Activated naive CD4-positive, alpha-beta T cell treated with anti-CD3 and anti-CD28 coated beads, Interleukin-2, amount 10 ng/mL, durations not matched to agents 7 days and 5 days (primary cell): ENCODE results near the gene LDLRAD3.

Experiments
- CTCF ChIA-PET: fragments of 350-600 bp; sonication (Branson Sonifier 250); formaldehyde crosslinking; loops from one replicate; lab custom pipeline; 2021; ENCODE audit warnings: antibody characterized with exemption; lab: Charles Lee
- DNase-seq: peaks from one replicate; pipeline ENCODE4 v3.0.0-alpha.2; 2020
- H3K27ac Mint-ChIP-seq: one replicate; pipeline ENCODE4 v1.8.0; 2021; ENCODE audit warnings: mild to moderate bottlenecking, moderate library complexity, mixed read lengths
- H3K27me3 Mint-ChIP-seq: one replicate; pipeline ENCODE4 v1.8.0; 2021; ENCODE audit warnings: mild to moderate bottlenecking, mixed read lengths
- H3K36me3 Mint-ChIP-seq: one replicate; pipeline ENCODE4 v1.8.0; 2021; ENCODE audit warnings: mixed read lengths
- H3K4me1 Mint-ChIP-seq: one replicate; pipeline ENCODE4 v1.8.0; 2021; ENCODE audit warnings: mixed read lengths
- H3K4me3 Mint-ChIP-seq: one replicate; pipeline ENCODE4 v1.8.0; 2021; ENCODE audit warnings: mild to moderate bottlenecking, moderate library complexity, mixed read lengths
- H3K9me3 Mint-ChIP-seq: one replicate; pipeline ENCODE4 v1.8.0; 2021; ENCODE audit warnings: mixed read lengths

Gene LDLRAD3

DNA sequence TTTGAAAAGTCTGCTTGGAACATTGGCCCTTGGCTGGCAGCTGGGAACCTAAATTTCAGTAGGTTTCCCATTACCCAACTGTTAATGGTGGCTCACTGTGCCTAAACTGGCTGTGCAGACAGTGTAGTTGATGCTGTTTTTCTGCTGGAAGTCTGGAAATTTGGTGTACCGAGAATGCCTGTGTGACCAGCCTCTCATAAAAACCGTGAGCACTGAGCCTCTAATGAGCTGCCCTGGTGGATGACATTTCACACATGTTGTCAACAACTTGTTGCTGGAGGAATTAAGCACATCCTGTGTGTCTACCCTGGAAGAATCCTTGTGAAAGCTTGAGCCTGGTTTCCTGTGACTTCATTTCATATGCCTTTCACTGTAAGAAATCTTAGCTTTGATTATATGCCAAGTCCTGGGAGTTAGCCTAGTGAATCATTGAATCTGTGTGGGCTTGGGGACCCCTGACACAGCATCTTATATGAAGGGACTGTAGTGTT lies 131.1 kb downstream of the LDLRAD3 start:
- CTCF ChIA-PET, result no interaction called here
- DNase-seq, result no peak
- Mint-ChIP-seq H3K9me3 (no peaks in the 10 kb centered on the region), H3K27me3 (no peaks in the 10 kb centered on the region), H3K27ac (no peak overlapping the region), H3K4me3 (no peak overlapping the region), H3K4me1 (no peaks in the 10 kb centered on the region), H3K36me3 (no peaks in the 10 kb centered on the region)

DNA sequence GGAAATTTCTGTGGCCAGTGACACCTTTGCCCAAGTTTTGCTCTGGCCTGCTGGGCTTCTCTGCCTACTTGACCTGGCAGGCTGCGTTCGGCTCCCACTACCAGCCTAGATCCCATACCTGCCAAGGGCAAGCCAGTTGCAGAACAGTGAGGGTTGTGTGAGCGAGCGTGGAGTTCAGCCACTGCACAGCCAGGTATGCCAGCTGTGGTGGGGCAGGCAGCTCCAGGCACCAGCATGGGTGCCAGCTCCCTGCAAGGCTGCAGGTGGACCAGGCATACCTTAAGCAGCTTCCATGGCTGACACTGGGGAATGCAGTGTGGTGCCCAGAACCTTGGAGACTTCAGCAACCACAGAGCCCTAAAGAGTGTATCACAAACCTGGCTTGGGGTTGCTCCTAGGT lies 133.5 kb downstream of the LDLRAD3 start:
- Mint-ChIP-seq H3K27me3 (no peaks in the 10 kb centered on the region), H3K9me3 (no peaks in the 10 kb centered on the region), H3K4me1 (no peaks in the 10 kb centered on the region), H3K36me3 (no peaks in the 10 kb centered on the region), H3K4me3 (no peak overlapping the region), H3K27ac (no peak overlapping the region)
- DNase-seq, result no peak
- CTCF ChIA-PET, result interaction anchor here (0.6 kb wide), 1 partner anchor 104 kb away, joined by 3 read pairs; no protein-coding TSS in a partner anchor

DNA sequence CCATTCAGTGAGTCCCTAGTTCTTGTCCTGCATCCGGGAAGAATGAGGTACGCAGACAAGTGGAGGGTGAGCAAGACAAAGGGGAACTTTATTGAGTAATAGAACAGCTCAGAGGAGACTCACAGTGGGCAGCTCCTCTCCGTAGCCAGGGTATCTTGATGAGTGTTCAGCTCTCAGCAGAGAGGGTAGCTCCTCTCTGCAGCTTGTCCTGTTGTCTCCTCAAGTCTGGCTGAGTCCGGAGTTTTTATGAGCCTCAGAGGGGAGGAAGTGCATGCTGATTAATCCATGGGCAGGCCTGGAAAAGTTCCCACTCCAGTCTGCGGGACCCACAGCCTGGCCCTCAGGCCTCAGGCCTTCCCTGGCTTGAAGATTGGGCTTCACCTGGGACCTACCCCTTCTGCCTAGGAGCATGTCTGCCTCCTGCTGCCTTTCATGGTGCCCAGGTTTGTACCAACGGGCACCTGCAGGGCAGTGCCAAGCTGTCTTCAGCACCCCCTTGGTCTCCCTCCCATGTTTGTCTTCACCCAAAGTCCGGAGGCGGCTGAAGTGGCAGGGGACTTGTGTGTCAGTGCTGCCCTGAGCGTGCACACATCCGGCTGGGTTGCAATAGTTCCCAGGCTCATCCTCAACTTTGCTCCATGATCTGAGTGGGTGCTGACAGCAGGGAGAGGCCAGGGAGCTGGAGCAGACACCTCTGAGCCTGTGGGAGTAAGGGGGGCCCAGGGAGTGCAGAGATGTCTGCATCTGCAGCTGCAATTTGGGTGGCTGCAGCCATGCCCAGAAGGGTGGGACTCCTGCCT lies 134.2 kb downstream of the LDLRAD3 start:
- Mint-ChIP-seq H3K9me3 (no peaks in the 10 kb centered on the region), H3K27ac (no peak overlapping the region), H3K4me1 (no peaks in the 10 kb centered on the region), H3K27me3 (no peaks in the 10 kb centered on the region), H3K36me3 (no peaks in the 10 kb centered on the region), H3K4me3 (no peak overlapping the region)
- DNase-seq, result no peak
- CTCF ChIA-PET, result no interaction called here

DNA sequence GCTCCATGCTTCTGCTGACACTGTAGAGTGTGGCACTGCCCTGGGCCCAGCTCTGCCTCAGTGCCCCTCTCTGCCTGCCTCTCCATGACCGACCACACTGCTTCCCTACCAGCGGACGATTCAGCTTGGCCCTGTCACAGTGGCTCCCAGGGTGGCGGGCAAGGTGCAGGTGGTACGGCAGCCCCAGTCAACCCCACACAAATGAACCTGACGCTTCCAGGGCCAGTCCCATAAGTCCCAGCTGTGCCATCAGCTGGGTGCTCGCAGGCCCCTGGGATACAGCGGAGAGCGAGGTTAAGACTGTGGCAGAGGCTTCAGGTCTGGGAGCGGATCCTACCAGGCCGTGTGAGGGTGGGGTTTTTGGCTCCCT lies 134.8 kb downstream of the LDLRAD3 start:
- Mint-ChIP-seq H3K4me3 (no peak overlapping the region), H3K27me3 (no peaks in the 10 kb centered on the region), H3K4me1 (no peaks in the 10 kb centered on the region), H3K36me3 (no peaks in the 10 kb centered on the region), H3K9me3 (no peaks in the 10 kb centered on the region), H3K27ac (no peak overlapping the region)
- DNase-seq, result no peak
- CTCF ChIA-PET, result no interaction called here

DNA sequence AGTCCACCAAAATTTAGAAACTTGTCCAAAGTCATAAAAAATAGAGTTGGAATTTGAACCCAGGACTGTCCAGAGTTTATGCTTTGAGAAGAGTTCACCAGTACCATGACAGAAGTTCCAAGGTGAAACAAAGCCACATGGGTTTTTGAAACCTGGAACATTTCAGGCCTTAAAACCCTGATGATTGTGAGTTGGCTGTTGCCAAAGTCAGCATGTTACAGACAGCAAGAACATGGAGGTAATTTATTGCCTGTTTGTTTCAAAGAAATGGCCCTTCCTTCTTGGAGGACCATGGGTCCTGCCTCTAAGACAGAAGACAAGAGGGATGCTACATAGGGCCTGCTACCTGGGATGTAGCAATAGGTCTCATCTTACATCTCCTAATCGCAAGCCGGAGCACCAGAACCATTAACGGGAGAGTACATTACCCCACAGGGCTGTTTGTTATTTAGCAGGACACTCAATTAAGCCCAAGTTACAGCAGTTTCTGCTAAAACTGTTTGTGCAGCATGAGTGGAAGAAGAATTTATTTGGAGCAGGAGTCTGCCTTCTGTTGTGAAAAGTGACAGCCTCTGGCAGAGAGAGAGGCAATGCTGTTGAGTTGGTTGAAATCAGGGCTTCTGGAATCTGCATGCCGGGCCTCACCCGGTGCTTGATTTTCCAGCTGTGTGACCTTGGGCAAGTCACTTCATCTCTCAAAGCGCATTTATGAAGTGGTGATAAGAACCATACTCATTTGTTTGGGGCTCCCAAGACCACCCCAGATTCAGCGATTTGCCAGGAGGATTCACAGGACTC lies 136.2 kb downstream of the LDLRAD3 start:
- Mint-ChIP-seq H3K27ac (no peak overlapping the region), H3K4me3 (no peak overlapping the region), H3K36me3 (no peaks in the 10 kb centered on the region), H3K4me1 (no peaks in the 10 kb centered on the region), H3K27me3 (no peaks in the 10 kb centered on the region), H3K9me3 (no peaks in the 10 kb centered on the region)
- CTCF ChIA-PET, result no interaction called here
- DNase-seq, result no peak

DNA sequence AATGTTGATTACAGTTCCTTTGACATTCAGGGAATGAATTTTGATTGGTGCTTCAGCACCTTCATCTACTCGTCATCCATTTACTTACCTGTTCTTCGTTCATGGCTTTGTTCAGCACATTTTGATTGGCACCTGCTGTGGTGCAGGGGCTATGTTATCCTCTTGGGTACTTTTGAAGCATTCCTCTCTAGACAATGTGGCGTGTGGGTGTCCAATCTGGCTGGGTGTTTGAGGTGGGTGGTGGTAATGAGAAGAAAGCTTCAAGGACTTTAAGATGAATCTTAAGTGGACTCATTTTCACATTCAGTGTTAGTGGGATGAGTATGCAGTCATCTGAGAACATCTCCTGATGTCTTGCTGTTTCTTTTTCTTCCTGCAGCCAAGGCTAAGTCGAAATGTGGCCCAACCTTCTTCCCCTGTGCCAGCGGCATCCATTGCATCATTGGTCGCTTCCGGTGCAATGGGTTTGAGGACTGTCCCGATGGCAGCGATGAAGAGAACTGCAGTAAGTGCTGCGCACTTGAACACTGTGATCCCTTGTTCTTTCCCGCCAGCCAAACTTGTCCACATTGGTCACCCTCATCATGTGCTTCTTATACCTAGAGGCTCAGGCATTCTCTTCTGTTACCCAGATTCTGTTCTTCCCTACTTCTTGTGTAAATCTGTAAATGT lies 137.5 kb downstream of the LDLRAD3 start:
- no peaks in the 10 kb centered on the region for H3K27me3 Mint-ChIP-seq
- no peak for DNase-seq
- no peaks in the 10 kb centered on the region for H3K4me1 Mint-ChIP-seq
- H3K9me3 Mint-ChIP-seq, result no peaks in the 10 kb centered on the region
- CTCF ChIA-PET, result no interaction called here
- no peak overlapping the region for H3K27ac Mint-ChIP-seq
- H3K36me3 Mint-ChIP-seq, result no peaks in the 10 kb centered on the region
- no peak overlapping the region for H3K4me3 Mint-ChIP-seq

DNA sequence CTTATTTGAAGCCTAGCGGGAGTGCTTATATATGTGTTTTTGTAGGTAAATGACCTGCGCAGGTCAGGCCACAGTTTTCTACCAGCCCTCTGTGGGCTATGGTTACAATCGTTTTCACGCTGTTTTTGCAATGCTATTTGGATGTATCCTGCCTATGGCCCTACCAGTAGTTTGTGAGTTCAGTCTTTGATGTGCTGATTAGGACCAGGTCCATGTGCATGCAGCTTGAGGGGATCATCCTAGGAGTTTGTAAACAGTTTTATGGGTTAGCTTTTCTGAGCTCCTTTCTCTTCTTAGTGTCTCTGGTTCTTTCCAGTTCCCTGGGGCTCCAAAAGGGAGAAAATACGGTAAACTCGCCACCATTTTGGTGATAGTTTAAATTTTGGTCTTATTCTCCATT lies 142.5 kb downstream of the LDLRAD3 start:
- no peak for DNase-seq
- no peak overlapping the region for H3K27ac Mint-ChIP-seq
- H3K27me3 Mint-ChIP-seq, result peaks cover 24% of the 10 kb centered on the region
- no peaks in the 10 kb centered on the region for H3K4me1 Mint-ChIP-seq
- CTCF ChIA-PET, result interaction anchor here (0.6 kb wide), 1 partner anchor 686 kb away, joined by 3 read pairs; no protein-coding TSS in a partner anchor
- no peak overlapping the region for H3K4me3 Mint-ChIP-seq
- H3K9me3 Mint-ChIP-seq, result no peaks in the 10 kb centered on the region
- no peaks in the 10 kb centered on the region for H3K36me3 Mint-ChIP-seq

DNA sequence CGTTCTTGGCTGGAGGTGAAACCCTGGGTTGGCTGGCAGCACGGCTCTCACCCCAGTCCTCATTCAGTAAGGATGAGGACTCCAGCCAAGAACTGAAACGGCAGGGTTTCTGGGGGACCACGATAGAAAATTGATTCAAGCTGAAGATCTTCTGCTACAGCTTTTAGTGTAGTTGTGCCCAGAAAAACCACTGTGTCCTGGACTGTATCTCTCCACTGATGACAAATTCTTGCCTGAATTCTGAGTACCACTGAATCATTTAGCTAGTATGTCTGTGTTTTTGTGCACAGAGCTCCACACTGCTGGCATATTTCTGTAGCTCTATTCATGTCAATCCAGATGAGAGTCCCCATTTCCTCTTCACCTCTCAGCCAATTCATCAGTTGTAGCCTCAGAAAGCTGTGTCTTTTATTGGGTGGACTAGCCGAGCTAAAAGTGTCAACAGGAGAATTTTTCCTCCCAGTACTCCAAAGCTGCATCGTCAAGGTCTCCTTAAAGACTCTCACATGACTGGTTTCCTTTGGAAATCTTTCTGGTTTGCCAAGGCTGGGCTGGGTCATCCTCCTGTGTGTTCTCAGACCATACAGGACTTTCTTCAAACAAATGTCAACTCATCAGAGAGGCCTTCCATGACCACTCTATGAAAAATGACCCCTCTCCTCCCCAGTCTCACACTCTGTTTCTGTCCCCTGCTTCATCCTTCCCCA lies 144.6 kb downstream of the LDLRAD3 start:
- no peak for DNase-seq
- H3K4me1 Mint-ChIP-seq, result no peaks in the 10 kb centered on the region
- no peaks in the 10 kb centered on the region for H3K9me3 Mint-ChIP-seq
- peaks cover 37% of the 10 kb centered on the region for H3K27me3 Mint-ChIP-seq
- no peak overlapping the region for H3K4me3 Mint-ChIP-seq
- no peak overlapping the region for H3K27ac Mint-ChIP-seq
- CTCF ChIA-PET, result no interaction called here
- no peaks in the 10 kb centered on the region for H3K36me3 Mint-ChIP-seq

DNA sequence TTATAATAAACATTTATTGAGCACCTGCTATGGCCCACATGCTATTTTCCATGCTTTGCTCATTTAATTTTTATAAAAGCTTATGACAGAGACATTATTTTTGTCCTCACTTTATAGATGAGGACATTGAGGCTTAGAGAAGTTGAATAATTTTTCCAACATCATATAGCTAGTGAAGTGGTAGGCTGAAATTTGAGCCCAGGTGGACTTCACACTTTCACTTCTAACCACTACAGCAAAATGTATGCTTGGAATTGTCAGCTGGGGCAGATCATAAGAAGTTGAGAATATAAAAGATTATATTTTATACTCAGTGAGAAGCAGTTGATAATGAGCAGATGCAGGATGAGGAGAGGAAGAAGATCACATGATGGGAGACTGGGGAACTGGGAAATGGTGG lies 146.1 kb downstream of the LDLRAD3 start:
- no peak for DNase-seq
- CTCF ChIA-PET, result interaction anchor here (0.6 kb wide), 1 partner anchor 46 kb away, joined by 3 read pairs; no protein-coding TSS in a partner anchor
- peaks cover 5% of the 10 kb centered on the region for H3K9me3 Mint-ChIP-seq
- H3K27ac Mint-ChIP-seq, result no peak overlapping the region
- H3K36me3 Mint-ChIP-seq, result no peaks in the 10 kb centered on the region
- H3K4me1 Mint-ChIP-seq, result no peaks in the 10 kb centered on the region
- no peak overlapping the region for H3K4me3 Mint-ChIP-seq
- peaks cover 37% of the 10 kb centered on the region for H3K27me3 Mint-ChIP-seq

DNA sequence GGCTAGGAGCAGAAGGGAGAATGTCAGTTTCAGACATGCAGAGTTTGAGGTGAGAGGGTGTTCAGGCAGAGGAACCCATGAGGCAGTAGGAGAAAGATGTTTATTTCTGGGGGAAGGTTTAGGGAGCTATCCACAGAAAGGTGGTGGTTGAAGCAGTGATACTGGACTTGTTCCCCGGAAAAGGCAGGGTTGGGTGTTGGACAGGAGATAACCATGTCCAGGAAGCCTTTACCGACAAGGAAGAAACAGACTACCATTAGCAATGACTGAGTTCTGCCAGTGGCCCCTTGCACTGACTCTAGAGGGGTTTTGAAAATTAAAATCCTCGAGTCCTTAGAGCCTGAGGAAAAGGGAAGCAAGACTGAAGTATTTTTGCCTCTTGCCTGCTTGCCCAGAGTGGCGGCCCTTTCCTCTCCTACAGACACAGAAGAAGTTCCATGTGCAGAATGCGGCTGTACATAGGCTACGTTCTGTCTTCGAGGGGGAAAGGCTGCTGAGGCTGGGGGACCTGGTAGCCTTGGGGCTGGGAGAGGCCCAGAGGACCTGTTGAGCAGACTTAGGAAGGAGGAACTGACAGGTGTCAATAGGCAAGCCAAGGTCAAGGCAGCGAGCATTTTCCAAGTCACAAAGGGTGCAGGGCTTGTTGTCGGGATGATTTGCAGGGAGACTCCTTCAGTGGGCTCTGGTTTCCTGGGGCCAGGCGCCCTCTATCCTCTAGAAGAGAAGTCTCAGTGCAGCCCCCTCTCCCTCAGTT lies 146.7 kb downstream of the LDLRAD3 start:
- Mint-ChIP-seq H3K27ac (no peak overlapping the region), H3K4me3 (no peak overlapping the region), H3K4me1 (no peaks in the 10 kb centered on the region), H3K36me3 (no peaks in the 10 kb centered on the region), H3K9me3 (peaks cover 5% of the 10 kb centered on the region), H3K27me3 (peaks cover 37% of the 10 kb centered on the region)
- no peak for DNase-seq
- CTCF ChIA-PET, result interaction anchor here (0.6 kb wide), 1 partner anchor 47 kb away, joined by 3 read pairs; no protein-coding TSS in a partner anchor

DNA sequence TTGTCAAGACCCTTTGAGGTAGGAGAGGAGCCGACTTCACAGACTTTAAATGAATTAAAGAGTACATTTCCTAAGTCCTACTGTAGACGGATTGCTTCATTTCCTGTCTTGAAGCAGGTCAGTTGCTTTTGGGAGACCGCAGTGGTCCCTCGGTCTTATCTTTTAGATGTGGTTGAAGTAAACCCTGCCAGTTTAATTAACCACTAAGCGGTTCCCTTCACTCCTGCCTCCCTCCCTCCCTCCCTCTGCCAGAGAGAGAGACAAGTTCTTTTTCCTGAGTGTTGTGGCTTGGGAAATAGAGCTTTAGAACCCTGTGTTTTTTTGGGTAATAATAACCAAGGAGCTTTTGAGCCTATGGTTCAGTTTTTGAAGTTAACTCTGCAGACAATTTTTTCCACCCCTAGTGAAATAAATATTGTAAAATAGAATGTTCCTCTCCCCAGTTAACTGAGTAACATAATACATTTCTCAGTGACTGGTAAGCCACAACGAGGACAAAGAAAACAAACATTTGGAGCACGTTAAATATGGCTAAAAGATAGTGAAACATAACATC lies 147.5 kb downstream of the LDLRAD3 start:
- H3K4me3 Mint-ChIP-seq, result no peak overlapping the region
- CTCF ChIA-PET, result no interaction called here
- DNase-seq, result no peak
- peaks cover 5% of the 10 kb centered on the region for H3K9me3 Mint-ChIP-seq
- H3K4me1 Mint-ChIP-seq, result no peaks in the 10 kb centered on the region
- peaks cover 37% of the 10 kb centered on the region for H3K27me3 Mint-ChIP-seq
- H3K27ac Mint-ChIP-seq, result no peak overlapping the region
- H3K36me3 Mint-ChIP-seq, result no peaks in the 10 kb centered on the region

DNA sequence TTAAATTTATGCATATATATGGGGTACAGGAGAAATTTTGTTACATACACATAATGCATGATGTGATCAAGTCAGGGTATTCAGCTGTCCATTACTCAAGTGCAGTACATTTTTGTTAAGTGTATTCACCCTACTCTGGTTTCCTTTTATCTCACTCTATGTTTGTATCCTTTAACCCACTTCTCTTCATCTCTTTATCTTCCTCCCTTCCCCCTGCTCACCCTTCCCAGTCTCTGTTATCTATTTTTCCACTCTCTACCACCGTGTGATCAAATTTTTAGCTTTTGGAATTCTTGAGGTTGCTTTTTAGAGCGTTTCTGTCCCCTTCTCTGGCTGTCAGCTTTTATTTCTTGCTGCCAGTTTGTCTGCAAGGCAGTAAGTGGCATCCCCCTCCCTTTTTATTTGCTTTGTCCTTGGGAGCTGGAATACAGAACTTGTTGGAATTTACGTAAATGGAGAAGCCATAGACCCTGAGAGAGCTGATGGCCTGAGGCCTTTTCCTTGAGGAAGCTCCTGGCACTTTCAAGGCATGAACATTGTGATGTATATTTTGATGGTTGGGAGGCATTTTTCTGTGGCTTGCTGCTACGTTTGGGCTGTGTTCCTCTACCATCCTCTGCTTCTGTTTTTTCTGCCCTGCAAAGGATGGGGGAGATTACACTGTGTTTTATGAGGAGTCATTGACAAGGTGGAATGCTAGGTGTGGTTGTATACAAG lies 148.6 kb downstream of the LDLRAD3 start:
- H3K27ac Mint-ChIP-seq, result no peak overlapping the region
- no peaks in the 10 kb centered on the region for H3K4me1 Mint-ChIP-seq
- no peak overlapping the region for H3K4me3 Mint-ChIP-seq
- CTCF ChIA-PET, result no interaction called here
- peaks cover 37% of the 10 kb centered on the region for H3K27me3 Mint-ChIP-seq
- H3K9me3 Mint-ChIP-seq, result peaks cover 5% of the 10 kb centered on the region
- no peaks in the 10 kb centered on the region for H3K36me3 Mint-ChIP-seq
- DNase-seq, result no peak
